GM20000 (cell line): Measurements from ENCODE around the gene KSR2.
"Not testable (repeated sequence)": the region's sequence is repeated elsewhere in the genome, so short reads cannot be mapped to it uniquely, and the experiment has no call there.

Experiments used
- DNase-seq: peaks from one replicate; pipeline ENCODE4 v3.0.0; 2012; ENCODE audit warnings: low spot score
- CTCF ChIP-seq: IDR thresholded peaks from 2 replicates; pipeline ENCODE4 v1.5.1; 2012; ENCODE audit warnings: mild to moderate bottlenecking, control low read depth; ENCODE audit errors: extremely low read depth, missing control alignments

KSR2 gene

DNA sequence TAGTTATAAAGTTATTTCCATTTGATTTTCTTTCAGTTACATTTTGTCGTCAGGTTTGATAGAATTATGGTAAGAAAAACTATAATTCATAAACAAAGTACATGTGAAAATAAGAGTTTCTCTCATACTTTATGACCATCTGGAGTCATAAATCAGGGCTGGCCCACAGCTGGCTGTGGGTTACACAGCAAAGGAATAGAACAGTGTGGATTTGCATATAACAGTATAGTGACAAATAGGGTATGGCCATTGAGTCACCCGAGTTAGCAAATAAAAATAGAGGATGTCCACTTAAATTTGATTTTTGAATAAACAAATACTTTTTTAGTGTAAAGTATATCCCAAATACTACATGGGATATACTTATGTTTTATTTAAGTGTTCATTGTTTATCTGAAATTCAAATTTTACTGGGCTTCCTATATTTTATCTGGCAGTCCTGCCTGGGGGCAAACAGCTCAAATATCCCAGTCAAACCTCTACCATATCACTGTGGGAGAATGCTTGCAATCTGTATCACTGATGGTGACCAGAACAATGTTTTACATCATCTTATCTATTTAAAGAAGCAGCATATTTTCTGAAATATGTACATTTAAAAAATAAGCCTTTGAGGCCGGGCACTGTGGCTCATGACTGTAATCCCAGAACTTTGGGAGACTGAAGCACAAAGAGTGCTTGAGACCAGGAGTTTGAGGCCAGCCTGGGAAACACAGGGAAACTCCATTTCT, 65.5 kb downstream of the KSR2 start:
- TF ChIP-seq CTCF, result no peak

DNA sequence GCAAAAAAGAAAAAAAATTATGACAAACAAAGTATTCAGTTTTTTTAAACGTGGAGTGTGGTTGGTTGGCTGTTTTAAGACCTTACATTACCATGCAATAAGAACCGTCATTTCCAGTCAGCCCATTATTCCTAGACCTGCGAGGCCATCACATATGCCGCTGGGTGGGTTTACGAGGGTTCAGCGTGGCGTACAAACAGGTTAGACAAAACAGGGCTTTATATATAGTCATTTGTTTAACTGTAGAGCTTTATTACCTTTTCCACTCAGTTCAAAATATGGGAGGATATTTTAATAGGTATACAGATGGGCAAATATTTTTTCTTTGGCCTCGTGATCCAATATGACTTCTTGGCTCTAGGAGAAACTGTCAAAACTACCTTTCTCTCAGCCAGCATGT, 67.2 kb downstream of the KSR2 start:
- no peak for TF ChIP-seq CTCF
- DNase-seq, result no peak

More for the DNA sequence above, 65.5 kb downstream of the KSR2 start:
- no peak for DNase-seq

DNA sequence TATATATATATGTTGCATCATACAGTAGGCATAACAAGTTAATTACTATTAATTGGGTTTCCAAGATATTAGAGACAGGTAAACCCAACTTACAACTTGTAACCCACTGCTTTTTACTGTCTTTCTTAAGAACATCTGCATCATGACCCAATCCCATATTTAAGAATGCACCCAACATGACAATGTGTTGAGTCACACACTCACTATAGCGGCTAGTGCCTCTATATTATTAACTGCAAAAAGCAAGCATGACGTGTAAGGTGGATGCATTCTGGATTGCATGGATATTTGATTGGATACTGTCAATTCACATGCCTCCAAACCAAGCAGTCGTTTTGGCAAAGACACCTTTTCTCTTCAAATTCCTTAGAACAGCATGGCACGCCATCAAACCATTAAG, 68.2 kb downstream of the KSR2 start:
- TF ChIP-seq CTCF, result no peak
- DNase-seq, result no peak

DNA sequence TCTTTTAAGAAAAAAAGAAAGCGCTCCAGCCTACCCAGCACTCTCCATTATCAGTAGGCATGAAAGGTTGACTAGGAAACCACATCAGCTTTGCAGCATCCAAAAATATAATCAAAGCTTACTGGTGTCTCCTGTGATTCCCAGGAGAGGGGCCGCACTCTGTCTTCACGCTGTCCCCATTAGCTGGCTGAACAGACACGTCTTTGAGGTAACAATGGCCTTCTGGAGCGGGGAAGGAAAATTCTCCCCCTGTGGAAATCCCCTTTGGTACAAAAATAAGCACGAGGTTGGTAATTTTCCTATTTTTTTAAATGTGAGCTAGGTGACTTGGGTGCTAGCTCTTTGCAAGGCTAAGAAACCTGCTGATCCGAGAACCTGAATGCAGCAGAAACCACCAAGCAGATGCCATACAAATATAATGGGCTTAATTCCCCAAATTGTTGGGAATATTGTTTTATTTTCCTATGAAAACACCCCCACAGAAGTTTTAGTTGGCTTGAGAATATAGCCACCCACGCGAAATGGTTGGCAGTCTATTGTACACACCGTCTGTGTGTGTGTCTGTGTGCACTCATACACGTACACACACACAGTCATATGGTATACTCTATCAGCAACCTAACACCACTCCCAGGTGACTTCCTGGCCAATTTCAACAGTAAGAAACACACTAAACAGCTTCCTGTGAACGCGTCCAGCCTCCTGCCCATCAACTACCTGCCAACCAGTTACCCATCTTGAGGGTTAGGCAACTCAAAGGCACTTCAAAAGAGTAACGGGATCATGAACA, 71.2 kb downstream of the KSR2 start:
- DNase-seq, result no peak
- no peak for TF ChIP-seq CTCF

DNA sequence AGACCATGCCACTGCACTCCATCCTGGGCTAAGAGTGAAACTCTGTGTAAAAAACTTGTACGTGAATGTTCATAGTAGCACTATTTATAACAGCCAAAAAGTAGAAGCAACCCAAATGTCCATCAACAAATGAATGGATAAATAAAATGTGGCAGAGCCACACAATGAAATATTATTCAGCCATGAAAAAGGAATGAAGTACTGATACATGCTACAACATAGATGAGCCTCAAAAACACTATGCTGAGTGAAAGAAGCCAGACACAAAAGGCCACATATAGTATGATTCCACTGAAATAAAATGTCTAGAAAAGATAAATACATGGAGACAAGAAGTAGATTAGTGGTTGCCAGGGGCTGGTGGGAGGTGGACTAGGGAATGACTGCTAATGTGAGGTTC, 72.8 kb downstream of the KSR2 start:
- DNase-seq, result no peak
- no peak for TF ChIP-seq CTCF

GRCh38 chr12:117892441-117892840, 76.3 kb downstream of the KSR2 start:
- DNase-seq, result no peak
- no peak for TF ChIP-seq CTCF

DNA sequence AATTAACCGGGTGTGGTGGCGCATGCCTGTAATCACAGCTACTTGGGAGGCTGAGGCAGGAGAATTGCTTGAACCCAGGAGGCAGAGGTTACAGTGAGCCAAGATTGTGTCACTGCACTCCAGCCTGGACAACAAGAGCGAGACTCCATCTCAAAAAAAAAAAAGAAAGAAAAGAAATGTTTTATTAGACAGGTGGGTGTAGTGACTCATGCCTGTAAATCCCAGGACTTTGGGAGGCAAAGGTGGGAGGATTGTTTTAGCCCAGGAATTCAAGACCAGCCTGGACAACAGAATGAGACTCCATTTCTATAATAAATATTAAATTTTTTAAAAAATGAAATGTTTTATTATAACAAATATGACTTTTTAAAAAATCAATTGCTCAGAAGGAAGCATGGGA, 77.5 kb downstream of the KSR2 start:
- DNase-seq, result not testable (repeated sequence)
